ENCODE data around the gene CLSTN2.

The CLSTN2 gene

GRCh38 chr3:140053794-140054193, 118.8 kb downstream of the CLSTN2 start:
- Histone ChIP-seq H3K9me3 (replicated peaks in 1 of 11) (peaks cover 0 to 5% (median 0%) of the 10 kb centered on the region in 11 experiments; a peak in 1 of 22 replicates), H3K4me2 (no peak overlapping the region), H3K27ac (no peak overlapping the region), H3K4me1 (no peaks in the 10 kb centered on the region), H3K36me3 (no peaks in the 10 kb centered on the region), H3K9ac (no peak overlapping the region), H4K20me1 (no peaks in the 10 kb centered on the region), H3K4me3 (no peak overlapping the region), H3K27me3 (no peaks in the 10 kb centered on the region)
- TF ChIP-seq Cebpa-rat (IDR thresholded peaks at IDR 0.05) = no peak

GRCh38 chr3:140055092-140055791, 120.3 kb downstream of the CLSTN2 start:
- Histone ChIP-seq H3K36me3 (no peaks in the 10 kb centered on the region), H3K4me2 (no peak overlapping the region), H4K20me1 (no peaks in the 10 kb centered on the region), H3K9ac (no peak overlapping the region), H3K9me3 (replicated peaks in 1 of 11) (peaks cover 0 to 5% (median 0%) of the 10 kb centered on the region in 11 experiments; a peak in 1 of 22 replicates), H3K27me3 (no peaks in the 10 kb centered on the region), H3K4me1 (no peaks in the 10 kb centered on the region), H3K27ac (no peak overlapping the region), H3K4me3 (no peak overlapping the region)
- no peak for TF ChIP-seq Cebpa-rat (IDR thresholded peaks at IDR 0.05)

GRCh38 chr3:140056047-140056446, 121.1 kb downstream of the CLSTN2 start:
- Histone ChIP-seq H3K4me2 (no peak overlapping the region), H3K4me3 (no peak overlapping the region), H3K27me3 (no peaks in the 10 kb centered on the region), H4K20me1 (no peaks in the 10 kb centered on the region), H3K36me3 (no peaks in the 10 kb centered on the region), H3K27ac (no peak overlapping the region), H3K9ac (no peak overlapping the region), H3K4me1 (no peaks in the 10 kb centered on the region), H3K9me3 (replicated peaks in 1 of 11) (peaks cover 0 to 5% (median 0%) of the 10 kb centered on the region in 11 experiments; a peak in 1 of 22 replicates)
- TF ChIP-seq Cebpa-rat (IDR thresholded peaks at IDR 0.05) = no peak

- no peak for TF ChIP-seq Cebpa-rat (IDR thresholded peaks at IDR 0.05)
- Histone ChIP-seq H4K20me1 (no peaks in the 10 kb centered on the region), H3K27me3 (no peaks in the 10 kb centered on the region), H3K9ac (no peak overlapping the region), H3K9me3 (replicated peaks in 1 of 11) (peaks cover 0 to 2% (median 0%) of the 10 kb centered on the region in 11 experiments; a peak in 1 of 22 replicates), H3K36me3 (no peaks in the 10 kb centered on the region), H3K4me2 (no peak overlapping the region), H3K27ac (no peak overlapping the region), H3K4me3 (no peak overlapping the region), H3K4me1 (no peaks in the 10 kb centered on the region)
Observed at GRCh38 chr3:140061211-140061610, 126.2 kb downstream of the CLSTN2 start.

- H3K9me3 ChIP-seq (replicated peaks in 1 of 11) = no peaks in the 10 kb centered on the region
Observed at GRCh38 chr3:140062461-140062860, 127.5 kb downstream of the CLSTN2 start.

GRCh38 chr3:140067487-140067886, 132.5 kb downstream of the CLSTN2 start:
- H3K27me3 ChIP-seq = no peaks in the 10 kb centered on the region
- no peak overlapping the region for H3K4me3 ChIP-seq
- H3K27ac ChIP-seq = no peak overlapping the region
- TF ChIP-seq Cebpa-rat (IDR thresholded peaks at IDR 0.05) = no peak
- H3K9ac ChIP-seq = no peak overlapping the region
- H4K20me1 ChIP-seq = no peaks in the 10 kb centered on the region
- no peaks in the 10 kb centered on the region for H3K36me3 ChIP-seq
- no peaks in the 10 kb centered on the region for H3K4me1 ChIP-seq
- H3K4me2 ChIP-seq = no peak overlapping the region
- no peaks in the 10 kb centered on the region for H3K9me3 ChIP-seq (replicated peaks in 1 of 11)

More at GRCh38 chr3:140062461-140062860, 127.5 kb downstream of the CLSTN2 start:
- Histone ChIP-seq H3K27ac (no peak overlapping the region), H3K4me1 (no peaks in the 10 kb centered on the region), H4K20me1 (no peaks in the 10 kb centered on the region), H3K9ac (no peak overlapping the region), H3K4me2 (no peak overlapping the region), H3K36me3 (no peaks in the 10 kb centered on the region), H3K27me3 (no peaks in the 10 kb centered on the region), H3K4me3 (no peak overlapping the region)
- TF ChIP-seq Cebpa-rat (IDR thresholded peaks at IDR 0.05) = no peak

GRCh38 chr3:140068494-140069017, 133.6 kb downstream of the CLSTN2 start:
- Histone ChIP-seq H4K20me1 (no peaks in the 10 kb centered on the region), H3K27me3 (no peaks in the 10 kb centered on the region), H3K4me3 (no peak overlapping the region), H3K4me2 (no peak overlapping the region), H3K36me3 (no peaks in the 10 kb centered on the region), H3K27ac (no peak overlapping the region), H3K4me1 (no peaks in the 10 kb centered on the region), H3K9me3 (replicated peaks in 1 of 11) (no peaks in the 10 kb centered on the region), H3K9ac (no peak overlapping the region)
- no peak for TF ChIP-seq Cebpa-rat (IDR thresholded peaks at IDR 0.05)

- H3K4me1 ChIP-seq = no peaks in the 10 kb centered on the region
- no peaks in the 10 kb centered on the region for H3K27me3 ChIP-seq
- H3K9ac ChIP-seq = no peak overlapping the region
- no peaks in the 10 kb centered on the region for H3K9me3 ChIP-seq (replicated peaks in 1 of 11)
- H3K4me2 ChIP-seq = no peak overlapping the region
- TF ChIP-seq Cebpa-rat (IDR thresholded peaks at IDR 0.05) = no peak
- no peaks in the 10 kb centered on the region for H4K20me1 ChIP-seq
- H3K27ac ChIP-seq = no peak overlapping the region
- H3K4me3 ChIP-seq = no peak overlapping the region
- H3K36me3 ChIP-seq = no peaks in the 10 kb centered on the region
Observed at GRCh38 chr3:140073278-140074045, 138.5 kb downstream of the CLSTN2 start.

GRCh38 chr3:140076552-140076951, 141.6 kb downstream of the CLSTN2 start:
- no peaks in the 10 kb centered on the region for H3K27me3 ChIP-seq
- H3K36me3 ChIP-seq = no peaks in the 10 kb centered on the region
- H3K4me2 ChIP-seq = no peak overlapping the region
- no peaks in the 10 kb centered on the region for H4K20me1 ChIP-seq
- H3K4me3 ChIP-seq = no peak overlapping the region
- TF ChIP-seq Cebpa-rat (IDR thresholded peaks at IDR 0.05) = no peak
- no peak overlapping the region for H3K9ac ChIP-seq
- no peak overlapping the region for H3K27ac ChIP-seq
- no peaks in the 10 kb centered on the region for H3K4me1 ChIP-seq
- no peaks in the 10 kb centered on the region for H3K9me3 ChIP-seq (replicated peaks in 1 of 11)
